Muscle layer of duodenum (tissue), 2 donors: ENCODE measurements around the gene TNRC6A.

ENCODE experiments used
- H3K27ac ChIP-seq: one replicate; pipeline ENCODE4 v1.7.0; 2013; ENCODE audit warnings: mild to moderate bottlenecking, low read length
- H3K27me3 ChIP-seq: one replicate; pipeline ENCODE4 v1.7.0; 2013; ENCODE audit warnings: low read depth, mild to moderate bottlenecking, control low read depth, low read length
- H3K36me3 ChIP-seq, 2 donors: one replicate each; pipeline ENCODE4 v1.7.0; 2013; ENCODE audit warnings: low read length in 2 of 2, control low read depth in 1 of 2, mild to moderate bottlenecking in 1 of 2; ENCODE audit not compliant: insufficient read depth in 2 of 2, control insufficient read depth in 1 of 2
- H3K4me1 ChIP-seq, 2 donors: one replicate each; pipeline ENCODE4 v1.7.0; 2013; ENCODE audit warnings: low read length in 2 of 2, mild to moderate bottlenecking in 2 of 2, control low read depth in 1 of 2, moderate library complexity in 1 of 2; ENCODE audit not compliant: insufficient read depth in 2 of 2, control insufficient read depth in 1 of 2
- H3K4me3 ChIP-seq, 2 donors: one replicate each; pipeline ENCODE4 v1.7.0; 2013; ENCODE audit warnings: low read length in 2 of 2, low read depth in 1 of 2, mild to moderate bottlenecking in 1 of 2
- H3K9me3 ChIP-seq, 2 donors: one replicate each; pipeline ENCODE4 v1.7.0; 2013; ENCODE audit warnings: low read length in 2 of 2, control low read depth in 1 of 2, mild to moderate bottlenecking in 1 of 2; ENCODE audit not compliant: control insufficient read depth in 1 of 2
- donor health status: healthy.

The TNRC6A gene

GRCh38 chr16:24729243-24729950, at the start of gene TNRC6A:
TNRC6A (plus strand) TSS chr16:24729651; CDS start chr16:24729842, 191 bp downstream.
- peaks cover 0 to 15% of the 10 kb centered on the region in 2 donors for H3K36me3 ChIP-seq
- H3K9me3 ChIP-seq, result no peaks in the 10 kb centered on the region

DNA sequence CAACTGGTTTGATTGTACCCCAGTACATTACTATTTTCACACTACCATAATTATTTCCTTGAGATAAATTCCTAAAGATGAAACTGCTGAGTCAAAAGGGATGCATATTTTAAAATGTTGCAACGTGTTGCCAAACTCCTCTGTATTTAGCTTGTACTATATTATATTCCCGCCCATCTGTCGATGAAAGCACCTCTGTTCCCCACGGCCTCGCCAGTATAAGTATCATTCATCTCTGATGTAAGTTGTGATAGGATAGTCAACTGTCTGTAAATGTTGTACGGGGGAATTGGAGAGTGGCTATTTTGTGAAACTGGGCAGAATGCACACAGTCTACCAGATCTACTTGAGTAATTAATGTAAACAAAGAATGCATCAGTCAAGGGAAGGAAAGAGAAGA, 47.7 kb upstream of the TNRC6A start:
- H3K4me3 ChIP-seq, result no peak overlapping the region
- H3K27me3 ChIP-seq, result no peaks in the 10 kb centered on the region
- no peaks in the 10 kb centered on the region for H3K36me3 ChIP-seq
- no peaks in the 10 kb centered on the region for H3K9me3 ChIP-seq
- peaks cover 0 to 8% of the 10 kb centered on the region in 2 donors for H3K4me1 ChIP-seq
- no peak overlapping the region for H3K27ac ChIP-seq

More at GRCh38 chr16:24729243-24729950, at the start of gene TNRC6A:
- Histone ChIP-seq H3K4me3 (peak within 1 kb of the TSS; percentile 82 to 86), H3K27ac (peak within 1 kb of the TSS; percentile 88), H3K27me3 (no peaks in the 10 kb centered on the region), H3K4me1 (peaks cover 0 to 38% of the 10 kb centered on the region in 2 donors)

DNA sequence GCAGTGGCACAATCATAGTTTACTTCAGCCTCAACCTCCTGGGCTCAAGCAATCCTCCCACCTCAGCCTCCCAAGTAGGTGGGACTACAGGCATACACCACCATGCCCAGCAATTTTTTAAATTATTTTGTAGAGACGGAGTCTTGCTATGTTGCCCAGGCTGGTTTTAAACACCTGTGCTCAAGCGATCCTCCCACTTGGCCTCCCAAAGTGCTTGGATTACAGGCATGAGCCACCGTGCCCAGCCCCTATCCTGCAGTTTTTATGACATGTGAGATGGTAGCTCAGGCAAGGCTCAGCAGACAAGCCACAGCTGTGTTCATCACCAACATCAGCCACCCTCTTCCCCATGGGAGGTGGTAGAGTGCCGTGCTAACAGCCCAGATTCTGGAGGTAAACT, 46.2 kb upstream of the TNRC6A start:
- no peaks in the 10 kb centered on the region for H3K9me3 ChIP-seq
- H3K4me1 ChIP-seq, result peaks cover 0 to 10% of the 10 kb centered on the region in 2 donors
- no peaks in the 10 kb centered on the region for H3K36me3 ChIP-seq
- no peak overlapping the region for H3K27ac ChIP-seq
- no peak overlapping the region for H3K4me3 ChIP-seq
- no peaks in the 10 kb centered on the region for H3K27me3 ChIP-seq

DNA sequence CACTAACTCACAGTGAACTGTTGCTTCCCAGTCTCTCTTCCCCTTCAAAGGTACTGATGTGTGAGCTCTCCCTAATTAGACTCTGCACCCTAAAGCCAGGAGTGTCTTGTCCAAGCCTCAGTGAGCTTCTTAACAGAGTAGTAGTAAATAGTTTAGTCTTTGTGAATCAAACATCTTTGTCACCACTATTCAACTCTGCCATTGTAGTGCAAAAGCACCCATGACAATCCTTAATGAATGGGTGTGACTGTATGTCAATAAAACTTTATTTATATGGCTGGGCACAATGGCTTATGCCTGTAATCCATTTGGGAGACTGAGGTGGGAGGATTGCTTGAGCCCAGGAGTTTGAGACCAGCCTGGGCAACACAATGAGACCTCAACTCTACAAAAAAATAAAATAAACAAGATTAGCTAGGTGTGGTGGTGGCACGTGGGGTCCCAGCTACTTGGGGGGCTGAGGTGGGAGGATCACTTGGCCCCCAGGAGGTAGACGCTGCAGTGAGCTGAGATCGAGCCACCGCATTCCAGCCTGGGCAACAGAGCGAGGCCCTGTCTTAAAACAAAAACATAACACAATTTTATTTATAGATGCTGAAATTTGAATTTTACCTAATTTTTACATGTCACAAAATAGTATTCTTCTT, 45.5 kb upstream of the TNRC6A start:
- Histone ChIP-seq H3K4me3 (no peak overlapping the region), H3K4me1 (peaks cover 0 to 10% of the 10 kb centered on the region in 2 donors), H3K36me3 (no peaks in the 10 kb centered on the region), H3K27me3 (no peaks in the 10 kb centered on the region), H3K9me3 (no peaks in the 10 kb centered on the region), H3K27ac (no peak overlapping the region)

DNA sequence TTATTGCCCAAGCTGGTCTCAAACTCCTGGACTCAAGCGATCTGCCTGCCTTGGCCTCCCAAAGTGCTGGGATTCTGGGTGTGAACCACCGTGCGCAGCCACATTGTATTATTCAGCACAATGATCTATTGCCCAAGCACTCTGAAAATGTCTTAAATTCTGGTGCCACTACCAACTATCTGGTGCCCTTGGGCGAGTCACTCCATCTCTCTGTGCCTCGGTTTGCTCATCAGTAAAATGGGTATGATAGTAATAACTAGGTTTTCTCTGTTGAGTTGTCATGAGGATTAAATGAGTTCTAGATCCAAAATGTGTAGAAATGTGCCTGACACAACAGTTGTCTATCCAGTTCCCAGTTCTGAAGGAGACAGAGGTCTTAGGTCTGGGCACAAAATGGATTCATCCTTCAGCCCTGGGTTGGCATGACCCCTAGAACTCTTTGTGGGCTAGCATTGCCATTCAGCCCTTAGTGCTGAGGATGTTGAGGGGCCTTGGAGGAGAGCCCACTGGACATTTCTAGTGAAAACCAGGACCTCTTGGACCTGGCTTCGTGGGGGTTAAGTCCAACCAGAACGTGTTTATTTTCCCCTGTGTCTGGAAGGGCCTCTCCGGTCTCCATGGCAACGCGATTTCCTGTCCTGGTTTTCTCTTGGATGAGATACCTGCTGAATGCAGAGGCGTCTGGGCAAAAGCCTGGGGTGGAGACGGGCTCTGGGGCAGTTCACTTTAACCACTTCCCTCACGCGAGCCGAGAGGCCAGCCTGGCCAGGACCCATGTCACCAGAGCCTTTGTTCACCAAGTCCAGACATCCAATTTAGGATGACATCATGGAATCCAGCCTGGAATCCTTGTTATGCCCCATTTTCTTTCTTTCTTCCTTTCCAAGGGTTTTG, 43.7 kb upstream of the TNRC6A start:
- H3K36me3 ChIP-seq, result no peaks in the 10 kb centered on the region
- peaks cover 0 to 10% of the 10 kb centered on the region in 2 donors for H3K4me1 ChIP-seq
- H3K27ac ChIP-seq, result peak overlapping the region; percentile 33
- H3K4me3 ChIP-seq, result peak overlapping the region; percentile 7 to 13
- H3K27me3 ChIP-seq, result no peaks in the 10 kb centered on the region
- H3K9me3 ChIP-seq, result no peaks in the 10 kb centered on the region

DNA sequence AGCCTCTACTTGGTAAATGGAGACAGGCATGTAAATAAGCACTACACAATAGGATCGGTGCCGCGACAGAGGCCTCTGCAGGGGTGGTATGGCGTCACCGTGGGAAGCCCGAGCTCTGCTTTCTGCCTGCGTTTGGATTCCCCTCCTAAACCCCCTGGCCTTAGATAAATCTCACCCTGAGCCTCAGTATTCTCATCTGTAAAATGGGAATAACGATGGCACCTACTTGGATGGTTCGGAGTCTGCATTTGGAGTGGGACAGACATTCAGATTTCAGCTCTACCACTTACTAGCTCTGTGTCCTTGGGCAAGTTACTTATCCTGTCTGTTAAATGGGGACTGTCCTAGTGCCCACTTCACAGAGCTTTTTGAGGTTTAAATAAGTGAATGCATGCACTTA, 42.8 kb upstream of the TNRC6A start:
- Histone ChIP-seq H3K27ac (peak overlapping the region; percentile 33), H3K27me3 (no peaks in the 10 kb centered on the region), H3K4me3 (no peak overlapping the region), H3K36me3 (no peaks in the 10 kb centered on the region), H3K9me3 (no peaks in the 10 kb centered on the region), H3K4me1 (peaks cover 0 to 10% of the 10 kb centered on the region in 2 donors)

GRCh38 chr16:24688359-24688758, 41.1 kb upstream of the TNRC6A start:
- Histone ChIP-seq H3K27ac (no peak overlapping the region), H3K9me3 (no peaks in the 10 kb centered on the region), H3K36me3 (no peaks in the 10 kb centered on the region), H3K27me3 (no peaks in the 10 kb centered on the region), H3K4me1 (peaks cover 0 to 10% of the 10 kb centered on the region in 2 donors), H3K4me3 (no peak overlapping the region)

GRCh38 chr16:24689128-24689527, 40.3 kb upstream of the TNRC6A start:
- H3K36me3 ChIP-seq, result no peaks in the 10 kb centered on the region
- peaks cover 0 to 10% of the 10 kb centered on the region in 2 donors for H3K4me1 ChIP-seq

GRCh38 chr16:24692854-24693253, 36.6 kb upstream of the TNRC6A start:
- no peak overlapping the region for H3K27ac ChIP-seq
- H3K9me3 ChIP-seq, result no peaks in the 10 kb centered on the region
- no peaks in the 10 kb centered on the region for H3K27me3 ChIP-seq
- no peaks in the 10 kb centered on the region for H3K4me1 ChIP-seq
- H3K36me3 ChIP-seq, result no peaks in the 10 kb centered on the region
- no peak overlapping the region for H3K4me3 ChIP-seq

More at GRCh38 chr16:24689128-24689527, 40.3 kb upstream of the TNRC6A start:
- Histone ChIP-seq H3K4me3 (no peak overlapping the region), H3K27ac (no peak overlapping the region), H3K9me3 (no peaks in the 10 kb centered on the region), H3K27me3 (no peaks in the 10 kb centered on the region)

GRCh38 chr16:24694931-24695330, 34.5 kb upstream of the TNRC6A start:
- no peak overlapping the region for H3K27ac ChIP-seq
- no peaks in the 10 kb centered on the region for H3K9me3 ChIP-seq
- H3K27me3 ChIP-seq, result no peaks in the 10 kb centered on the region
- no peaks in the 10 kb centered on the region for H3K36me3 ChIP-seq
- H3K4me1 ChIP-seq, result no peaks in the 10 kb centered on the region
- H3K4me3 ChIP-seq, result no peak overlapping the region

GRCh38 chr16:24696699-24697098, 32.8 kb upstream of the TNRC6A start:
- Histone ChIP-seq H3K27me3 (no peaks in the 10 kb centered on the region), H3K27ac (no peak overlapping the region), H3K4me1 (peaks cover 0 to 5% of the 10 kb centered on the region in 2 donors), H3K36me3 (no peaks in the 10 kb centered on the region), H3K9me3 (no peaks in the 10 kb centered on the region), H3K4me3 (no peak overlapping the region)
